HepG2 (cell line): Measurements from ENCODE around the gene PPP1R3C. TPM values are rescaled to one million over a fixed set of nuclear protein-coding genes. Genes with fewer than 3 reads are reported as not detected.

Source experiments
- ADNP ChIP-seq: sonication (generic); formaldehyde crosslinking; IDR thresholded peaks from 2 replicates; pipeline ENCODE4 v1.4.0; 2020; ENCODE audit warnings: missing genetic modification reagents
- ATF5 ChIP-seq: sonication (generic); formaldehyde crosslinking; IDR thresholded peaks from 2 replicates; pipeline ENCODE4 v1.4.0; 2020; ENCODE audit warnings: mild to moderate bottlenecking, low read depth, missing genetic modification reagents
- FOXA1 ChIP-seq, 2 experiments: fragments of 450-650 bp in 1 of 2; sonication (generic) in 1 of 2; formaldehyde crosslinking in 1 of 2; IDR thresholded peaks; 2 replicates each; pipeline versions ENCODE4 v1.4.0 to v1.6.1; 2016 to 2020; ENCODE audit warnings: missing genetic modification reagents in 1 of 2
- IRF2 ChIP-seq: IDR thresholded peaks from 2 replicates; pipeline ENCODE4 v1.6.1; 2018; ENCODE audit warnings: missing genetic modification reagents, missing compliant biosample characterization
- KAT2B ChIP-seq: fragments of 150-350 bp; IDR thresholded peaks from 2 replicates; pipeline ENCODE4 v1.6.1; 2014; ENCODE audit warnings: low read depth, low read length, borderline replicate concordance
- KLF16 ChIP-seq, 2 experiments: sonication (generic) in 1 of 2; formaldehyde crosslinking in 1 of 2; IDR thresholded peaks; 2 replicates each; pipeline versions ENCODE4 v1.6.1 to v1.8.0; 2016 to 2023; ENCODE audit warnings: missing genetic modification reagents in 2 of 2, missing compliant biosample characterization in 1 of 2
- MED8 ChIP-seq: sonication (generic); formaldehyde crosslinking; IDR thresholded peaks from 2 replicates; pipeline ENCODE4 v1.8.1; 2023; ENCODE audit warnings: mild to moderate bottlenecking, missing genetic modification reagents; ENCODE audit not compliant: insufficient replicate concordance
- NPAS2 ChIP-seq: sonication (generic); formaldehyde crosslinking; IDR thresholded peaks from 2 replicates; pipeline ENCODE4 v1.8.0; 2022; ENCODE audit warnings: mild to moderate bottlenecking, missing genetic modification reagents, borderline replicate concordance
- RAD51 ChIP-seq: fragments of 450-650 bp; IDR thresholded peaks from 2 replicates; pipeline ENCODE4 v1.6.1; 2016; ENCODE audit warnings: borderline replicate concordance
- RXRB ChIP-seq: IDR thresholded peaks from 2 replicates; pipeline ENCODE4 v1.6.1; 2016; ENCODE audit warnings: borderline replicate concordance, missing genetic modification reagents, missing compliant biosample characterization
- SP5 ChIP-seq: IDR thresholded peaks from 2 replicates; pipeline ENCODE4 v1.6.1; 2016; ENCODE audit warnings: low read depth, borderline replicate concordance
- ZBTB37 ChIP-seq: sonication (generic); formaldehyde crosslinking; IDR thresholded peaks from 2 replicates; pipeline ENCODE4 v1.4.0; 2020; ENCODE audit warnings: mild to moderate bottlenecking, missing genetic modification reagents
- ZFAT ChIP-seq: sonication (generic); formaldehyde crosslinking; conservative IDR thresholded peaks from 2 replicates; pipeline ENCODE4 v1.8.1; 2023; ENCODE audit warnings: missing genetic modification reagents, inconsistent platforms
- ZMYM4 ChIP-seq: sonication (generic); formaldehyde crosslinking; IDR thresholded peaks from 2 replicates; pipeline ENCODE4 v1.8.1; 2023; ENCODE audit warnings: mild to moderate bottlenecking, missing genetic modification reagents
- ZNF253 ChIP-seq: sonication (generic); formaldehyde crosslinking; IDR thresholded peaks from 2 replicates; pipeline ENCODE4 v1.8.0; 2022; ENCODE audit warnings: mild to moderate bottlenecking, missing genetic modification reagents, borderline replicate concordance
- ZNF432 ChIP-seq: sonication (generic); formaldehyde crosslinking; IDR thresholded peaks from 2 replicates; pipeline ENCODE4 v1.5.0; 2020; ENCODE audit warnings: missing genetic modification reagents, mild to moderate bottlenecking, borderline replicate concordance
- ZNF543 ChIP-seq: sonication (generic); formaldehyde crosslinking; IDR thresholded peaks from 2 replicates; pipeline ENCODE4 v1.4.0; 2020; ENCODE audit warnings: mild to moderate bottlenecking, missing genetic modification reagents
- ZNF605 ChIP-seq: sonication (generic); formaldehyde crosslinking; IDR thresholded peaks from 2 replicates; pipeline ENCODE4 v1.8.0; 2022; ENCODE audit warnings: mild to moderate bottlenecking, missing genetic modification reagents
- ZNF678 ChIP-seq: sonication (generic); formaldehyde crosslinking; IDR thresholded peaks from 2 replicates; pipeline ENCODE4 v1.4.0; 2020; ENCODE audit warnings: mild to moderate bottlenecking, missing genetic modification reagents
- ZNF724P ChIP-seq: sonication (generic); formaldehyde crosslinking; IDR thresholded peaks from 2 replicates; pipeline ENCODE4 v1.8.0; 2022; ENCODE audit warnings: missing genetic modification reagents, borderline replicate concordance
- ZNF761 ChIP-seq: sonication (generic); formaldehyde crosslinking; conservative IDR thresholded peaks from 2 replicates; pipeline ENCODE4 v1.4.0; 2020; ENCODE audit warnings: mild to moderate bottlenecking, missing genetic modification reagents
- polyA plus RNA-seq, 8 experiments: library from polyadenylated mRNA; depleted of rRNA in 3 of 8; stranded (reverse) in 7 of 8; unstranded in 1 of 8; fragments of >200 nt; fragmentation: Illumina TruSeq in 4 of 8; extraction: Trizol in 4 of 8; gene quantifications; 2 replicates each; pipeline versions ENCODE4 v1.2.1 to v1.2.3, GENCODE V29; 2011 to 2016; ENCODE audit warnings: low read depth in 4 of 8, missing spikeins in 1 of 8, mixed read lengths in 1 of 8; ENCODE audit not compliant: insufficient read depth in 1 of 8
- total RNA-seq, 5 experiments: library from RNA; depleted of rRNA; stranded (reverse); fragments of >200 nt; fragmentation: Illumina TruSeq; extraction: Trizol; gene quantifications; 2 replicates each; pipeline ENCODE4 v1.2.3, GENCODE V29; 2016; ENCODE audit warnings: low read depth in 1 of 5
- TF ChIP-seq, protein P1 (sequence below): IDR thresholded peaks from 2 replicates; pipeline ENCODE4 v1.6.1; 2012; ENCODE audit warnings: inconsistent platforms
- TF ChIP-seq, protein P2 (sequence below): sonication (generic); formaldehyde crosslinking; IDR thresholded peaks from 2 replicates; pipeline ENCODE4 v1.4.0; 2020; ENCODE audit warnings: low read depth, missing genetic modification reagents

PPP1R3C gene
- total and polyA plus RNA-seq, 2 of the 13 experiments (the other 11 are each of a cell fraction or from before 2014, with no cell fraction given): 13.3 to 14.8 TPM

DNA sequence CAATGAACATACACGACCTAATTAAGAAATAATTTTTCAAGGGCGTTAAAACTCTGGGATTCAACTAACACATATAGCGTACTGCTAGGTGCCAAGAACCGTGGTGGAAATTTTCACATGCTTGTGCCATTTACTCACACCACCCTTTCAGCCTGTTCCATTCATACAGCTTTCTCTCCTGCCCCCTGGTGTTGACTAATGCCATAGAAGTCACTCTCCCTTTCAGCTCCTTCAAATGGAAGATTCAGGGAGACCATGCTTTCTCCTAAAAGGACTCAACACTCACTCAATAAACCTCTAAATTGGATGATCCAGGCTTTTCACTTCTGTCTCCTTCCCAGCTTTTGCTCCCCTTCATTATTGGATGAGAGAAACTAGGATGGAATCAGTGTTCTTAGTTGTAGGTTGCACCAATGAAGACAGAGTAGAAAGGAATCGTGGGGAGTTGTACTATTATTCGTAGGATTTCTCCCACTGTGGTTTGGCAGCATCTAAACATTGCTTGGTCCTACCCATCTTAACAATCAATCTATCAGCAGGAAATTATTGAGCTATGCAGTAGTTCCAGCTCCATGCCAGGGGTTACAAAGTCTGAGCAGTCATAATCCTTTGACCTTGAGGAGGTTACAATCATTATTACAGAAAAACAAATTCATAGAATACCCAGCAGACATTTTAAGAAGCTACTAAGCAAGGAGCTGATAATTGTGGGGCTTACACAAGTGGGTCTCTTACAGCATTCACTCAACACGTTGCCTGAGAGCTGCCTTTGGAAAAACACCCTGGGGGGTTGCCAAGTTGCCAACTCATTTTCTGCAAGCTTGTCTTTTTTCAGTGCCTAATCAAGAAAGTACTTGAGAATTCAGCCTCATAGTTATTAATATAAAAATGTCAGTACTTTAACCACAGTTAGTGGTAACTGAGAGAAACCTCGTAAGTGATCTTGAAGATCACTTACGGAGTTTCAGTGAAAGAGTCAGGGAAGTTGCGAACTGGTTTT lies 2.8 kb upstream of the PPP1R3C start (continued):
- TF ChIP-seq ZNF432 (CRISPR knock-in tag): no peak
- no peak for TF ChIP-seq ZNF605 (CRISPR knock-in tag)
- no peak for TF ChIP-seq MED8 (CRISPR knock-in tag)
- TF ChIP-seq IRF2 (CRISPR knock-in tag): 0 out of 2 replicates have a peak, but pooled peaks have one; percentile 34
- TF ChIP-seq, protein P1, sequence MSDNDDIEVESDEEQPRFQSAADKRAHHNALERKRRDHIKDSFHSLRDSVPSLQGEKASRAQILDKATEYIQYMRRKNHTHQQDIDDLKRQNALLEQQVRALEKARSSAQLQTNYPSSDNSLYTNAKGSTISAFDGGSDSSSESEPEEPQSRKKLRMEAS: peak; percentile 39; the same call in 1 of the 2 replicates
- no peak for TF ChIP-seq ZFAT
- TF ChIP-seq KAT2B: no peak
- TF ChIP-seq SP5 (CRISPR knock-in tag): no peak
- TF ChIP-seq ADNP (CRISPR knock-in tag): no peak
- no peak for TF ChIP-seq FOXA1 (IDR thresholded peaks at IDR 0.05)
- TF ChIP-seq FOXA1 (CRISPR knock-in tag; IDR thresholded peaks at IDR 0.05): no peak
- TF ChIP-seq KLF16 (CRISPR knock-in tag; IDR thresholded peaks at IDR 0.05): 0 out of 4 replicates have a peak, but pooled peaks of 1 of the 2 experiments have one; percentile 29
- no peak for TF ChIP-seq RAD51
- TF ChIP-seq ZNF724P (CRISPR knock-in tag): no peak
- no peak for TF ChIP-seq ZNF761
- TF ChIP-seq ZBTB37 (CRISPR knock-in tag): no peak
- TF ChIP-seq RXRB: peak; percentile 35; the same call in 1 of the 2 replicates
- no peak for TF ChIP-seq NPAS2 (CRISPR knock-in tag)
- TF ChIP-seq ATF5 (CRISPR knock-in tag): no peak
- TF ChIP-seq, protein P2, sequence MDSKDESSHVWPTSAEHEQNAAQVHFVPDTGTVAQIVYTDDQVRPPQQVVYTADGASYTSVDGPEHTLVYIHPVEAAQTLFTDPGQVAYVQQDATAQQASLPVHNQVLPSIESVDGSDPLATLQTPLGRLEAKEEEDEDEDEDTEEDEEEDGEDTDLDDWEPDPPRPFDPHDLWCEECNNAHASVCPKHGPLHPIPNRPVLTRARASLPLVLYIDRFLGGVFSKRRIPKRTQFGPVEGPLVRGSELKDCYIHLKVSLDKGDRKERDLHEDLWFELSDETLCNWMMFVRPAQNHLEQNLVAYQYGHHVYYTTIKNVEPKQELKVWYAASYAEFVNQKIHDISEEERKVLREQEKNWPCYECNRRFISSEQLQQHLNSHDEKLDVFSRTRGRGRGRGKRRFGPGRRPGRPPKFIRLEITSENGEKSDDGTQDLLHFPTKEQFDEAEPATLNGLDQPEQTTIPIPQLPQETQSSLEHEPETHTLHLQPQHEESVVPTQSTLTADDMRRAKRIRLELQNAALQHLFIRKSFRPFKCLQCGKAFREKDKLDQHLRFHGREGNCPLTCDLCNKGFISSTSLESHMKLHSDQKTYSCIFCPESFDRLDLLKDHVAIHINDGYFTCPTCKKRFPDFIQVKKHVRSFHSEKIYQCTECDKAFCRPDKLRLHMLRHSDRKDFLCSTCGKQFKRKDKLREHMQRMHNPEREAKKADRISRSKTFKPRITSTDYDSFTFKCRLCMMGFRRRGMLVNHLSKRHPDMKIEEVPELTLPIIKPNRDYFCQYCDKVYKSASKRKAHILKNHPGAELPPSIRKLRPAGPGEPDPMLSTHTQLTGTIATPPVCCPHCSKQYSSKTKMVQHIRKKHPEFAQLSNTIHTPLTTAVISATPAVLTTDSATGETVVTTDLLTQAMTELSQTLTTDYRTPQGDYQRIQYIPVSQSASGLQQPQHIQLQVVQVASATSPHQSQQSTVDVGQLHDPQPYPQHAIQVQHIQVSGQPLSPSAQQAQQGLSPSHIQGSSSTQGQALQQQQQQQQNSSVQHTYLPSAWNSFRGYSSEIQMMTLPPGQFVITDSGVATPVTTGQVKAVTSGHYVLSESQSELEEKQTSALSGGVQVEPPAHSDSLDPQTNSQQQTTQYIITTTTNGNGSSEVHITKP (CRISPR knock-in tag): peak; percentile 75; the same call in 1 of the 2 replicates
- 0 out of 2 replicates have a peak, but pooled peaks have one; percentile 21 for TF ChIP-seq ZMYM4 (CRISPR knock-in tag)
- TF ChIP-seq ZNF253 (CRISPR knock-in tag): no peak
- no peak for TF ChIP-seq ZNF678
- TF ChIP-seq ZNF543 (CRISPR knock-in tag): no peak
